Measurements from ENCODE around the gene MFAP4.

GRCh38 chr17:19386051-19386929 is 700 bp downstream of the MFAP4 start:
- no peak for TF ChIP-seq CTCF (IDR thresholded peaks at IDR 0.05)
- peak in 2 of 3 donors; percentile 15 to 62 for TF ChIP-seq POLR2AphosphoS5 (IDR thresholded peaks at IDR 0.05)
- no peak for TF ChIP-seq POLR2A (IDR thresholded peaks at IDR 0.05)
